Anterior cingulate cortex (tissue), 58 donors: Measurements from ENCODE around the gene DIDO1.

ENCODE experiments used
- DNase-seq, 58 donors: peaks; one replicate each; lab custom pipeline; 2025; lab: John Stamatoyannopoulos, UW

The DIDO1 gene

DNA sequence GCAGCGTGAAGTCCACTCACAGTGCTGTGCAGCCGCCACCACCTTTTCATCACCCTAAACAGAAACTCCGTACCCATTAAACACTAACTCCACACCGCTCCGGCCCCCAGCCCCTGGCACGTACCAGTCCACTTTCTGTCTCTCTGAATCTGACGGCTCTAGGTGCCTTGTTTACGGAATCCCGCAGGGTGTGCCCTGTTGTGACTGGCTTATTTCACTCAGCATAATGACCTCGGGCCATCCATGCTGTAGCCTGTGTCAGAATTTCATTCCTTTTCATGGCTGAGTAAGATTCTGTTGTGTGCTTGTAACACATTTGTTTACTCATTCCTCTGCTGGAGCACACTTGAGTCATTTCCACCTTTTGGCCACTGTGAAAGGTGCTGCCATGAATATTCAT lies 82.6 kb downstream of the DIDO1 start:
- DNase-seq = no peak

DNA sequence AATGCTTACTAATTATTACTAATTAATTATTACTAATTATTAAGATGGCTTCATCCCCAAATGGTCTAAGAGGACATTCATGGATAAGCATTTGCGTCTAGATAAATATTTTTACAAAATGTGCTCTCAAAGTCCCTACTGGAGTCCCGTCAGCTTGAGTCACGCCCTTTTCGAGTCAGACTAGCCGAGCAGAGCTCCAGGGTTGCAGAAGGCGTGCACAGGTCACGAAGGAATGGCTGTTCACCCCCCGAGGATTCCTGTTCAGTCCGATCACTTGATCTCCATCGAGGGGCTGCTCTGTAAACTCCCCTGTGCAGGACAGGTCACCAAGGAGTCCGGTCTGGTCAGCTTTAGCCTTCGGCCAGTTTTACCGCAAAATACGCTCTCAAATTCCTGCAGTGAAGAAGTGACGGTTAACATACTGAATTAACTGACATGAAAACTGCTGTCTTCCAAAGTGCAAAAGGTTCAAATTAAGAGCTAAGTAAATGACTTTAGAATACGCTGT lies 84.5 kb downstream of the DIDO1 start:
- DNase-seq = no peak

DNA sequence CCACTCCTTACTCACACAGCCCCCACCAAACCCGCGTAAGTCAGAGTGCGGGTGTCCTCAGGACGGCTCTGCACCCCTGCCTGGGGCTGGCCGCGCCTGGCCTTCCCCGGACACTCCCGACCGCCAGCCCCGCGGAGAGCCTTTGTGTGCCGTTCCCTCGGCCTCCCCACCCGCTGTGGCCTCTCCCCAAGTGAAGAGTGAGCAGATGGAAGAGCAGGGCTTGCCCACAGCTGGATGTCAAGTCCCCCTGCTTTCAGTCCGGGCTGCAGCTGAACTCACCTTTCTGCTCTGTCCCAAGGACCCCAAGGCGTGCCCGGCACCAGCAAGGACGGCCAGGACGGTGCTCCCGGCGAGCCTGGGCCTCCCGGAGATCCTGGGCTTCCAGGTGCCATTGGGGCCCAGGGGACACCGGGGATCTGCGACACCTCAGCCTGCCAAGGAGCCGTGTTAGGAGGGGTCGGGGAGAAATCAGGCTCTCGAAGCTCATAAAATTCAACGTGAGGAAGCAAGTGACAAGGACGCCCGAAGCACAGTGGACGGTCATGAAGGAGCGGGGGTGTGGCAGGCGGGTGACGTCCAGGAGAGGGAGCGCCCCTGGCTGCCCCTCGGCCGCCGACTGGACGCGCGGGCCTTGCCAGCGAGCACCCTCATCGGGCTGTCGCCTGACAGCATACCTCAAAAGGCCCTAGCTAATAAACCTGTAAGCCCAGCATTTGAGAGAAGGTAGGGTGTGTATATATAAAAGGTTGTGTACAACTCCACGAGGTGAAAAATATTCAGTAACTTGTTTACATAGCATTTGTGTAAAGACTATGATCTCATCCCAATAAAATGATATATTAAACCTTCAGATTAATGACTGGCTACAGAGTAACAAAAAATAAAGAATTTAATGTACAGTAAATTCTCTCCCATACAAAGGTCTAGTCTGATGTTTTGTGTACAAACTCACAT lies 85.8 kb downstream of the DIDO1 start:
- DNase-seq = no peak

DNA sequence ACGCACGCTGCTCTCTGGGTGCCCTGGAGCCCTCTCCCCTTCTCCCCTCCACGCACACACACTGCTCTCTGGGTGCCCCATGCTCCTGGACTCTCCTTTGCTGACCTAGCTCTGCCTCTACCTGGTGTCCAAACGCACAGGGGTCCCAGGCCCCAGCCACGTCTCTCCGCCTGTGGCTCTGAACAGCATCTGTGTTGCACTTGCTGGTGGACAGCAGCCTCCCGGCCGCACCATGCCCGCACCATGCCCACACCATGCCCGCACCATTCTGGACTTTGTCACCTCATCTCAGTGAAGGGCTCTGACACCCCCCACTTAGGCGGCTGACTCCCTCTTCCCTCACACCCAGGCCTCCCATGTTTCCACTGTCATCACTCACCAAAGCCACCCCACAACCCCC lies 86.5 kb downstream of the DIDO1 start:
- DNase-seq = no peak

DNA sequence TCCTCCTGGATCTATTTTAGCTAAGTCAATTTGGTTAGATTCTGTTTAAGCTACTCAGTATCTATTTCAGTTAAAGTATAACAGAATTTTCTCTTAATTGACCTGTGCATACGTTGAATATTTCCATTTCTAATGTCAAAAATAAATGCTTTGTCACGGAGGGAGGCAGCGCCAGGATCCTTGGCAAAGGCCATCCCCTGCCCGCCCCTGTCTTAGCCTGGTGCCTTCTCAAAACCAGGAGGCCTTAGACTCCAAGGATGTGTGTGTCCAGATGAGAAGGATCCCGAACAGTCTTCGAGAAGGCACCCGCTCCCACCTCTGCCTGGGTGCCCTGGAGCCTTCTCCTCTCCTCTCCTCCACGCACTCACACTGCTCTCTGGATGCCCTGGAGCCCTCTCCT lies 87.0 kb downstream of the DIDO1 start:
- DNase-seq = no peak

DNA sequence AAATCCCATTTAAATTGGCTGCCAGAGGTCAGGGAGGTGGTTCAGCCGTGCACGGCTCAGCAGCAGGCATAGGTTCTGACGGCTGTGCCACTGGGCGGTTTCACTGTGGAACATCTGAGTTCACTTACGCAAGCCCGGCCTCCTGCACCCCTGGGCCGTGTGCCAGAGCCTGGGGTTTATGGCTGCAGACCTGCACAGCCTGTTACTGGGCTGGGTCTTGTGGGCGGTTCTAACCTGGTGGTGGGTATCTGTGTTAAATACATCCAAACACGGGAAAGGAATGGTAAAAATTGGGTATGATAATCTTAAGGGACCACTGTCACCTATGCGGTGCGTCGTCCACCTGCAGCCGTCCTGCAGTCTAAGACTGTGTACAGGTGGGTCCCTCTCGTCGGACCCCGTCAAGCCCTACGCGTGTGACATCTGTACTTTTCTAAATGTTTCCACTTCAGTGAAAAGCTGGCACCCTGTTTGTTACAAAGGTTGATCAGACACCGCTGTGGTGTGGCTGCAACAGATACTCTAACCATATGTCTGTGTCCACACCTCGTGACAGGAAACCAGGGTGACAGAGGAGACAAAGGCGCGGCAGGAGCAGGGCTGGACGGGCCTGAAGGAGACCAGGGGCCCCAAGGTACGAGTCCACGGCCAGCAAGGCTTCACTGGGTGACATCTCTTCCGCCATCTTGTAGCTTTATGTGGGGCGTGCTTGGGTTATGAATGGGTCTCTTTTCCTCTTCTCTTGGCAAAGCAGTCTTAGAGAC lies 88.0 kb downstream of the DIDO1 start:
- DNase-seq = no peak

DNA sequence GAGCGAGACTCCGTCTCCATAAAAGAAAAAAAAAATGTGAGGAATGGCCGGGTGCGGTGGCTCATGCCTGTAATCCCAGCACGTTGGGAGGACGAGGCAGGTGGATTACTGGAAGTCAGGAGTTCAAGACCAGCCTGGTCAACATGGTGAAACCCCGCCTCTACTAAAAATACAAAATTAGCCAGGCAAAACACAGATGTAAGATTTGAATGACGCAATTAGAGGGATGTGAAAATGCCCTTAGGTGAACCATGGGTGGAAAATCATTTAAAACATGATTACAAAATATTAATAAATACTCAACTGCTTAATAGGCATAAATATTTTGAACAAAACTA lies 88.5 kb downstream of the DIDO1 start:
- DNase-seq = no peak

DNA sequence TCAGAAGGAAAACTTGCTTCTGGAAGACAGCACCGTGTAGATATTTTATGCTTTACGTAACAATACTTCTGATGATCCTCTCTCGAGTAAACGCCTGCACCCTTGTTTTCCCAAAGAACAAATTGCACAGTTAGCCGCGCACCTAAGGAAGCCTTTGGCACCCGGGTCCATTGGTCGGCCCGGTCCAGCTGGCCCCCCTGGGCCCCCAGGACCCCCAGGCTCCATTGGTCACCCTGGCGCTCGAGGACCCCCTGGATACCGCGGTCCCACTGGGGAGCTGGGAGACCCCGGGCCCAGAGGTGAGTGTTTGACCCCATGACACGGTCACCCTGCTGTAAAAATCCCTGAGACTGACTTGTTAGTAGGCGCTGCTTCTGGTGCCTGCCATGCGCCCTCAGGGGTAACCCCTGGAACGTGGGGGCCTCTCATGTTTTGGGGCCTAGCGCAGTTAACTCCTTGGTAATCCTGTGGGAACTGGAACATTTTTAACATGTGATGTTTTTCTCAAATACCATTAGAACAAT lies 89.3 kb downstream of the DIDO1 start:
- DNase-seq = no peak

DNA sequence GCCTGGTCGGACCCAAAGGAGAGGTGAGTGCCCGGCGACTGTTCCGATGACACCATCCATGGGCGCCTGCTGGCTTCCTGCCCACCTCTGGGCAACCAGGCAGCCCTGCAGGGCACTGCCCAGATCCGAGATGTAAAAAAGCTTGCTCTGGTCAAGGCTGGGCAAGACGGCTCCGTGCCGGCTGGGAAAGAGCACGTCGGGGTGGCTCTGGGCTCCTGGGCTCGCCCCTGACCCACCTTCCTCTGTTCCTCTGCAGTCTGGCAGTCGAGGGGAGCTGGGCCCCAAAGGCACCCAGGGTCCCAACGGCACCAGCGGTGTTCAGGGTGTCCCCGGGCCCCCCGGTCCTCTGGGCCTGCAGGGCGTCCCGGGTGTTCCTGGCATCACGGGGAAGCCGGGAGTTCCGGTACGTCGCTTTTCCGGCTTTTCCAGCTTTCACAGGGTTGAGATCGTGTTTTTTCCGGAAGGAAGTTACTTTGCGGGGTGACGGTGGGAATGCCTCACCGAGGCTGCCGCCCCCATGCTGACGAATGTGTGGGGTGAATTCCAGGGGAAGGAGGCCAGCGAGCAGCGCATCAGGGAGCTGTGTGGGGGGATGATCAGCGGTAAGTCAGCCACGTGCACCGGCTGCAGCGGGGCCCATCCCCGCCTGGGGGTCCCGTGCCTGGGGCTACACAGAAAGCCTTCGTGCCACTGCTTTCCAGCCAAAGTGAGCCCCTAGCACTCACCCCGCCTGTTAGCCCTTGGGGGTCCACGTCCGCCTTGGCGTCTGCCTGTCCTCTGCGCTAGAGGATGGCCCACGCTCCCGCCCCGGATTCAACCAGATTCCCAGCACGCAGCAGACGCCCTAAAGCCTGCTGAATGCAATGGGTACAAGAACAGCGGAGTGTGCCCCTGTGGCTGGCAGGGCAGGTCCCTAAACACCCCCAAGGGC lies 90.1 kb downstream of the DIDO1 start:
- peak in 1 of 58 donors; percentile 25 for DNase-seq

DNA sequence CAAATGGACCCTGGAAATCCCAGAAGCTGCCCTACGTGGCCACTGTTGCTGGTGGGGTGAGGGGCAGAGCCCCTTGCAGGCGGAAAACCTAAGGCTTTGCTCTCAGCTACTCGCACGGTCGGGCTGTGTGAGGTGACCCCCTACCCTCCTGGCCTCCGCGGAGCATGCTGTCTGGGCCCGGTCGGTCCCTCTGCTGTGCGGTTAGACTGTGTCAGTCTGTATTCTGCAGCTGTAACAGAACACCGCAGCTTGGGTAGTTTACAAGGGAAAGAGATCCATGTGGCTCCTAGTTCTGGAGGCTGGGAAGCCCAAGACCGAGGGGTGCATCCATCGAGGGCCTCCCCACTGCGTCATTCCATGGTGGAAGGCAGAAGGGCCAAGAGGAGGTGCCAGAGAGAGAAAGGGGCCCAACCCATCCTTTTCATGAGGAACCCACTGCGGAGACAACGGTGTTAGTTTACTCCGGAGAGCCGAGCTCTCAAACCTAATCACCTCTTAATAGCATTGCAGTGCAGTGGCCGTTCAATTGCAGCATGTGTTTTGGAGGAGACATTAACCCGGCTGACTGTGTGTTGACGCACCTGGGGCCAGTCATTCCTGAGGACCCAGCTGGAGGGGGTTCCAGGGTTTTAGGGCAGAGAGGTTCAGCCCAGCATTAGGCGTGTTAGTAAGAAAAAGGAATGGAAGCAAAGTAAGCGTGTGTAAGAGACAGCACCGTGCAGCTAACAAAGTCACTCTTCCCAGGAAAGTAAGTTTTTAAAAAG lies 91.2 kb downstream of the DIDO1 start:
- DNase-seq = no peak

DNA sequence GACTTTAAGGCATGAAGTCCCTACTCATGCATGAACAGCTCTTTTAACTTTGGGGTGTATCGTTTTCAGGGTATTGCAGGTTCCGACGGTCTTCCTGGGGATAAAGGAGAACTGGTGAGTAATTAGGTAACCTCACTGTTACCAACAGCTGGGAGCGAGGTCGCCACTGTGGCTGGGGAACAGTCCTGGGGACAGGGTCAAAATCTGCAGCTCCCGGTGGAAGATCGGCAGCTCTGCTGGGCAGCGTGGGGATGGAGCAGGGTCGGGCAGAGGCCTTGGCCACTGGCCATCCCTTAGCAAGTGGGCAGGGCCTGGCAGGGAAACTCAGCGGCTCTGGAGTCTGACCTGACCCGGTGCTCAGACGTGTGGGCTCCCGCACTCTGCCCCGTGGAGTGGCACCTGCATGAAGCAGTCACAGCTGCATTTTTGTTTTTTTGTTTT lies 93.3 kb downstream of the DIDO1 start:
- no peak for DNase-seq

DNA sequence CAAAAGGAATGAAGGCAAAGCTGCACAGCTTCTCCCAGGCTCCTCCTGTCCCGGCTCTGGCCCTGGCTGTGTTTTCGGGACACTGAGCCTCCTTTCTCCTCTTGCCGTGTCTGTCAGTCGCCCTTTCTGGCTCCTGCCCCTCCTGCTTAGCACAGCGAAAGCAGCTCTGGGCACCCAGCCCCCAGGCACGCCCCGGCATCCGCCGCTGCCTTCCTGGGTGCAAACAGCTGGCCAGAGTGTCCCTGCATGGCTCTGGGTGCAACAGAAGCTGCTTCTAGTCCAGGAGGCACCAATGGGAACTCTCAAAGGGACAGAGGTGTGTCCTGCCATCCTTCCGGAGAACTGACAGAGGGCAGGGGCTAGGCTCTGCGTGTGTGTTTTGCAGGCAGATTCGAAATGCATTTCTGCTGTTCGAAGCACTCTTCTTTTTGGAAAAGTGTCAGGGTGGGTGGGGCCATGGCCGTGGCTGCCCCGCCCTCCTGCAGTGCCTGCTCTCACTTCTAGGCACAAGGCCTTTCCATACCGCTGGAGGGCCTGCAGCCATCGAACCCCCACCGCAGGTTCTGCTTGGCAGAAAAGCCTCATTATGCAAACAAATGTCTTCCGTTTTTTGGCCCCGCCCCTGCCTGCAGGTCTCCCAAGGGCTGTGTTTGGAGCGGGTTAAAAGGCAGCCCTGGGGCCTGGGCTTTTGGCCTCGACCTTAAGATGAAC lies 93.9 kb downstream of the DIDO1 start:
- peak in 3 of 58 donors; percentile 19 to 35 (median 29) for DNase-seq

DNA sequence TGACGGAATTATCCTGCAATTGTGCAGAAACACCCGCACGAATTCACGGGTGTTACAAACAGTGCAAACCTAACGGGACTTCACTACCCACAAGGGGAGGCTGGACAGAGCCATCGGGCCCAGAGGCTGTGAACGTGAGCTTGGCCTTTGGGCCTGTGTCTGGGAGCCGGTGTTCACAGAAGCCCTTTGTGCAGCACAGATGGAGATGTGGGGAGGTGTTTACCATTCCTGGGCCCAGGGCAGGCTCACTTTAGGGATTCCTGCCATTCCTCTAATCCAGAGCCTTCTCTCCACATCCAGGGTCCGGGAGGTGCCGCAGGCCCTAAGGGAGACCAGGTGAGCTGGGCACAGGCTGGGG lies 94.5 kb downstream of the DIDO1 start:
- DNase-seq = no peak

DNA sequence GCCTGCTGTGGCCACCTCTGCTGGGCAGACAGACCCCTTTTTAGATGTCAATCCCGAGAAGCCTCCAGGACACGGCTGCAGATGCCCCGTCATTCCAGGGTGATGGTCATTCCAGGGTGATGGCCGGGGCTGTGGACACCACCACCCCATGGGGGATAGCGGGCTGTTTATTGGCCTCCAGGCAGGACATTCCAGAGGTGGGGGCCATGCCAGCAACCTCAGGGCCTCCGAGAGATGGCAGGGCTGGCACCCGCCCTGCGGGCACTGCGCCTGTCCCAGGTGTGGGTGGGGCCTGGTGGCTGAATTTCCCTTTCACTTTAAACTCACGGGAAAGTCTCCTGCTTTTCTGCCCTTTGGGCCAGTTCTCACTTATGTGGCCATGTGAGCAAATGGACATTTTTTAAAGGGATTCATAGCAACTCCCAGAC lies 94.9 kb downstream of the DIDO1 start:
- DNase-seq = no peak

DNA sequence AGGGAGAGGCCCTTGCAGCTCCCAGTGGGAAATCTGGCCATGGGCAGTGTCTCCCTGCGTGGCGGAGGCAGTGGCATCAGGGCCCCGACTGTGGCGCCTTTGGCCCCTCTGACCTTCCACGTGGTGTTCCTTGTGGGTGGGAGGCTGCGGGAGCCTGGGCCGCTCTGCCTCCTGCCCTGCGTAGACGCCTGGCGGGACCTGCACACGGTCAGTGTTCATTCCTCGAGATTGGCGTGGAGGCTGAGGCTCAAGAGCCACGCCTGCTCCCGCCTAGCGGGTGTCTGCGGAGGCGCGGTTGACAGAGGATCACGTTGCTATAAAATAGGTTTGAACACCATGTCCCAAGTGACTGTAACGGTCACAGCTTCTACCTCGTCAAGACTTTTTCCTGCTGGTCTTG lies 95.5 kb downstream of the DIDO1 start:
- DNase-seq = no peak

DNA sequence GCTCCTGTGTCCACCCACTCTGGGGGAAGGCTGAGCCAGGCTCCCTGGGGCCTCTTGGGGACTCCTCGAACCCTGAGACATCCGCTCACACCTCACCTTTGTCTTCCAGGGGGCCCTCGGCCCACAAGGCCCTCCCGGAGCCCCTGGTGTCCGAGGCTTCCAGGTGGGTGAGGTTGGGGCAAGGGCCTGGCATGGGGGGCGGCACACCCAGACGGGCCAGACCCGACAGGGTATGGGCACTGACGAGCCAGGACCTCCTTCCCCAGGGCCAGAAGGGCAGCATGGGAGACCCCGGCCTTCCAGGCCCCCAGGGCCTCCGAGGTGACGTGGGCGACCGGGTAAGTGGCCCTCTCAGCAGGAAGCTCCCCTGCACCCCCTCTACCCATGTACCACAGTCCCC lies 96.1 kb downstream of the DIDO1 start:
- DNase-seq = no peak

DNA sequence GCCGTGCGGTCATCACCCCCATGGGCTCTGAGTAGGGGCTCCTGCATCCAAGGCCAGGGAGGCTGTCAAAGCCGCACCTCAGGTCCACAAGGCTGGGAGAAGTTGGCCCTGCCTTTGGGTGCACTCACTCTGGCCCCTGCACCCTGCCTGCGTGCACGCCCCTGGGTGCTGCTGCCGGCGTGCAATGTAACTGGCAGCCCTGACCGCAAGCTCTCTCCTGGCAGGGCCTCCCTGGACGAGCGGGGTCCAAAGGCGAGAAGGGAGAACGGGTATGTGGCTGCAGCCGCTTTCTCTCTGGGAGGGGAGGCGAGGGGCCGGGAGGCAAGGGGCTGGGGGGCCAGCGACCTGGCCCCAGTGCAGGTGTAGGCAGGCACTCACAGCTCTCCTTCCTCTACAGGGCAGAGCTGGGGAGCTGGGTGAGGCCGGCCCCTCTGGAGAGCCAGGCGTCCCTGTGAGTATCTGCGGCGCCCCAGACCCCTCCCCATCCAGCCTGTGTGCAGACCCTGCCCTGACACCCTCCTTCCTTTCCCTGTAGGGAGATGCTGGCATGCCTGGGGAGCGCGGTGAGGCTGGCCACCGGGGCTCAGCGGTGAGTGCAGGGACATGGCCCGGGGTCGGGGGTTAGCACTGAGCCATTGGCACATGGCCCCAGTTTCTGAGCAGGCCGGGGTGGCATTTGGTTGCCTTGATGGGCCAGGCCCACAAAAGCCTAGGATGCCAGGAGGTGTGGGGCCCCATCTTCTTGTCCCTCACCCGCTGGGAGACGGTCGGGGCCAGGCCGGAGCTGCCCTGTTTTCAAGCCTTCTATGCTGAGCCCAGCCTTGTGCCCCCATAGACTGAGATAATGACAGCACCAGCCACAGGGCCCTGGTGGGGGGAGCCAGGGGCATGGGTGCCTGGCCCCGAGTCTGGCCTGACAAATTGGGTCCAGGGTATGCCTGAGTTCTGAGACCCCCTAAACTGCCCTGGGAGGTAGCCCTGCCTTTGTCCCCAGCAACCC lies 96.8 kb downstream of the DIDO1 start:
- DNase-seq = no peak
